ENCODE data around the gene ARHGAP31. TPM values are rescaled to one million over a fixed set of nuclear protein-coding genes. Genes with fewer than 3 reads are reported as not detected.
A peak's percentile ranks its signal among the peaks of the same experiment; 100 is the strongest.

Gene ARHGAP31
- total RNA-seq, 1 experiment from 2014 or later, result 12.0 TPM

DNA sequence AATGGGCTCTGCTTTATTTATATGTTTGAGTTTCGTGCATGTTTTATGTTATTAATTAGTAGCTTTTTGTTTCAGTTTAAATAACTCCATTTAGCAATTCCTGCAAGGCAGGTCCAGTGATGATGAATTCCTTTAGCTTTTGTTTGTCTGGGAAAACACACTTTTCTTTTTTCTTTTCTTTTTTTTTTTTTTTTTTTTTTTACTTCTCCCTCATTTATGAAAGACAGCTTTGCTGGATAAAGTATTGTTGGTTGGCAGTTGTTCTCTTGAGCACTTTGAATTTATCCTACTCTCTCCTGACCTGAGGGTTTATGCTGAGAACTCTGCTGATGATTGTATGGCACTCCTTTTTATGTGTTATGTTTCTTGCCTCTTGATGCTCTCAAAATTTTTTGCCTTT, 133.5 kb downstream of the ARHGAP31 start:
- BruUV-seq (replicated peaks), result no TSS peak
- intact Hi-C loops (cut with micrococcal nuclease; ENCODE audit: unreplicated experiment), result no loop called here
- H3K36me3 ChIP-seq (ENCODE audit: insufficient read depth, low read length, poor library complexity, severe bottlenecking), result peaks cover 43% of the 10 kb centered on the region
- H3K27me3 ChIP-seq (replicated peaks; ENCODE audit: insufficient read depth, low read depth, low read length, poor library complexity), result no peaks in the 10 kb centered on the region
- peaks cover 63% of the 10 kb centered on the region for H3K9me3 ChIP-seq (ENCODE audit: low read depth, low read length, poor library complexity, severe bottlenecking)
- POLR2A ChIA-PET (ENCODE audit: low non-redundant PET), result no interaction called here
- CTCF ChIA-PET, result no interaction called here
- H3K27ac ChIP-seq (ENCODE audit: low read depth, low read length, poor library complexity, severe bottlenecking), result no peak overlapping the region
- no peak overlapping the region for H3K4me3 ChIP-seq (ENCODE audit: low read depth, low read length, poor library complexity, severe bottlenecking)
- no peak for DNase-seq (ENCODE audit: low spot score)
- TF ChIP-seq EZH2 (IDR thresholded peaks at IDR 0.05; ENCODE audit: borderline replicate concordance, low read depth, low read length, poor library complexity, severe bottlenecking) (no peak), CTCF (conservative IDR thresholded peaks at IDR 0.05; ENCODE audit: low read depth, low read length) (no peak)
- no peaks in the 10 kb centered on the region for H3K4me1 ChIP-seq (ENCODE audit: insufficient read depth, low read length, poor library complexity, severe bottlenecking)

DNA sequence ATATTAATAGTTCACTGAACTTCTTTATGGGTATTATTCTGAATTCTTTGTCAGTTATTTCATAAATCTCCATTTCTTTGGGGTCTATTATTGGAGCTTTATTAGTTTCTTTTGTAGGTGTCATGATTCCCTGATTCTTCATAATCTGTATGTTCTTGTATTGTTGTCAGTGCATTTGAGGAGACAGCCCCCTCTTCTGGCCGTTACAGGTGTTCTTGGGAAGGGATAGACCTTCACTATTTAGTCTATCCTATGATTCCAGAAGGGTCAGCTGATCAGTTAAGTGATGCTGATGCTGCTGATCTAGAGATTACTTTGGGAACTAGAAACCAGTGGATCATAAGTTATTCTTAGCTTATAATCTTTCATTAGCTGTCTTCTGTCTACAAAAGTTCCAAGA, 134.4 kb downstream of the ARHGAP31 start:
- Histone ChIP-seq H3K27me3 (replicated peaks; ENCODE audit: insufficient read depth, low read depth, low read length, poor library complexity) (no peaks in the 10 kb centered on the region), H3K9me3 (ENCODE audit: low read depth, low read length, poor library complexity, severe bottlenecking) (peaks cover 63% of the 10 kb centered on the region), H3K4me3 (ENCODE audit: low read depth, low read length, poor library complexity, severe bottlenecking) (no peak overlapping the region), H3K36me3 (ENCODE audit: insufficient read depth, low read length, poor library complexity, severe bottlenecking) (peaks cover 49% of the 10 kb centered on the region), H3K27ac (ENCODE audit: low read depth, low read length, poor library complexity, severe bottlenecking) (no peak overlapping the region), H3K4me1 (ENCODE audit: insufficient read depth, low read length, poor library complexity, severe bottlenecking) (no peaks in the 10 kb centered on the region)
- ChIA-PET CTCF (no interaction called here), POLR2A (ENCODE audit: low non-redundant PET) (no interaction called here)
- no peak for TF ChIP-seq EZH2 (IDR thresholded peaks at IDR 0.05; ENCODE audit: borderline replicate concordance, low read depth, low read length, poor library complexity, severe bottlenecking)
- 0 out of 2 replicates have a peak, but pooled peaks have one; percentile 24 for TF ChIP-seq CTCF (conservative IDR thresholded peaks at IDR 0.05; ENCODE audit: low read depth, low read length)
- no peak for DNase-seq (ENCODE audit: low spot score)
- intact Hi-C loops (cut with micrococcal nuclease; ENCODE audit: unreplicated experiment), result no loop called here
- BruUV-seq (replicated peaks), result no TSS peak

GRCh38 chr3:119433613-119434325, 139.6 kb downstream of the ARHGAP31 start:
- DNase-seq (ENCODE audit: low spot score), result no peak
- no peak overlapping the region for H3K4me3 ChIP-seq (ENCODE audit: low read depth, low read length, poor library complexity, severe bottlenecking)
- TF ChIP-seq EZH2 (IDR thresholded peaks at IDR 0.05; ENCODE audit: borderline replicate concordance, low read depth, low read length, poor library complexity, severe bottlenecking) (no peak), CTCF (conservative IDR thresholded peaks at IDR 0.05; ENCODE audit: low read depth, low read length) (no peak)
- no peak overlapping the region for H3K27ac ChIP-seq (ENCODE audit: low read depth, low read length, poor library complexity, severe bottlenecking)
- H3K9me3 ChIP-seq (ENCODE audit: low read depth, low read length, poor library complexity, severe bottlenecking), result peaks cover 21% of the 10 kb centered on the region
- no peaks in the 10 kb centered on the region for H3K27me3 ChIP-seq (replicated peaks; ENCODE audit: insufficient read depth, low read depth, low read length, poor library complexity)
- ChIA-PET CTCF (no interaction called here), POLR2A (ENCODE audit: low non-redundant PET) (no interaction called here)
- peaks cover 85% of the 10 kb centered on the region for H3K36me3 ChIP-seq (ENCODE audit: insufficient read depth, low read length, poor library complexity, severe bottlenecking)
- H3K4me1 ChIP-seq (ENCODE audit: insufficient read depth, low read length, poor library complexity, severe bottlenecking), result no peaks in the 10 kb centered on the region
- BruUV-seq (replicated peaks), result no TSS peak
- intact Hi-C loops (cut with micrococcal nuclease; ENCODE audit: unreplicated experiment), result no loop called here
